H7 (cell line): ENCODE data around the gene ASF1B. TPM values are rescaled to one million over a fixed set of nuclear protein-coding genes. Genes with fewer than 3 reads are reported as not detected.
"Not testable (repeated sequence)": the region's sequence is repeated elsewhere in the genome, so short reads cannot be mapped to it uniquely, and the experiment has no call there.

ENCODE experiments used
- DNase-seq: peaks from one replicate; pipeline ENCODE4 v3.0.0; 2012
- H3K27me3 ChIP-seq: 2 replicates; pipeline ENCODE4 v1.6.0; 2011; ENCODE audit warnings: mild to moderate bottlenecking, low read length; ENCODE audit not compliant: control insufficient read depth, insufficient read depth
- H3K36me3 ChIP-seq: replicated peaks from 2 replicates; pipeline ENCODE4 v1.5.1; 2011; ENCODE audit warnings: low read length; ENCODE audit not compliant: control insufficient read depth, insufficient read depth
- H3K4me3 ChIP-seq: 2 replicates; pipeline ENCODE4 v1.5.1; 2011; ENCODE audit warnings: low read depth, mild to moderate bottlenecking, control low read depth, low read length, moderate library complexity; ENCODE audit not compliant: insufficient read depth
- total RNA-seq: library from RNA; depleted of rRNA; stranded (reverse); fragments of >200 nt; shearing (Covaris generic); gene quantifications from 2 replicates; pipeline ENCODE4 v1.2.3, GENCODE V29; 2014

The ASF1B gene
- total RNA-seq, 1 experiment from 2014 or later = 76.2 TPM

- Histone ChIP-seq H3K36me3 (peaks cover 20% of the 10 kb centered on the region), H3K4me3 (no peak overlapping the region), H3K27me3 (no peaks in the 10 kb centered on the region)
- peak; percentile 81 for DNase-seq
These were observed 13.8 kb upstream of the ASF1B start for GRCh38 chr19:14150041-14150769.

- Histone ChIP-seq H3K4me3 (peak overlapping the region; percentile 5; the same call in 1 of the 2 replicates), H3K27me3 (no peaks in the 10 kb centered on the region), H3K36me3 (peaks cover 16% of the 10 kb centered on the region)
- DNase-seq = peak; percentile 80
These were observed 13.2 kb upstream of the ASF1B start for GRCh38 chr19:14149509-14149994.

- Histone ChIP-seq H3K4me3 (peak overlapping the region; percentile 5; the same call in 1 of the 2 replicates), H3K27me3 (no peaks in the 10 kb centered on the region), H3K36me3 (peaks cover 16% of the 10 kb centered on the region)
- peak; percentile 83 for DNase-seq
These were observed 12.5 kb upstream of the ASF1B start for GRCh38 chr19:14148751-14149410.

- peak; percentile 88 for DNase-seq
- Histone ChIP-seq H3K4me3 (no peak overlapping the region), H3K27me3 (no peaks in the 10 kb centered on the region), H3K36me3 (peaks cover 14% of the 10 kb centered on the region)
These were observed 11.6 kb upstream of the ASF1B start for GRCh38 chr19:14147797-14148605.

GRCh38 chr19:14146789-14147216 is 10.4 kb upstream of the ASF1B start:
- Histone ChIP-seq H3K4me3 (no peak overlapping the region), H3K36me3 (peaks cover 4% of the 10 kb centered on the region), H3K27me3 (no peaks in the 10 kb centered on the region)
- DNase-seq = peak; percentile 32

GRCh38 chr19:14146169-14146568 is 9.8 kb upstream of the ASF1B start:
- not testable (repeated sequence) for H3K36me3 ChIP-seq, H3K27me3 ChIP-seq, H3K4me3 ChIP-seq, DNase-seq

- H3K4me3 ChIP-seq = no peak overlapping the region
- no peaks in the 10 kb centered on the region for H3K36me3 ChIP-seq
- H3K27me3 ChIP-seq = no peaks in the 10 kb centered on the region
- peak; percentile 19 for DNase-seq
These were observed 9.0 kb upstream of the ASF1B start for GRCh38 chr19:14145381-14145780.

- H3K36me3 ChIP-seq = no peaks in the 10 kb centered on the region
- no peaks in the 10 kb centered on the region for H3K27me3 ChIP-seq
- DNase-seq = no peak
- no peak overlapping the region for H3K4me3 ChIP-seq
These were observed 6.1 kb upstream of the ASF1B start for GRCh38 chr19:14142262-14143190.

GRCh38 chr19:14141041-14141440 is 4.7 kb upstream of the ASF1B start:
- no peaks in the 10 kb centered on the region for H3K27me3 ChIP-seq
- no peak for DNase-seq
- no peak overlapping the region for H3K4me3 ChIP-seq
- H3K36me3 ChIP-seq = no peaks in the 10 kb centered on the region

- Histone ChIP-seq H3K36me3 (no peaks in the 10 kb centered on the region), H3K27me3 (no peaks in the 10 kb centered on the region), H3K4me3 (no peak overlapping the region)
- DNase-seq = no peak
These were observed 3.6 kb upstream of the ASF1B start for GRCh38 chr19:14139944-14140343.

GRCh38 chr19:14138576-14139265 is 2.3 kb upstream of the ASF1B start:
- no peak for DNase-seq
- no peak overlapping the region for H3K4me3 ChIP-seq

GRCh38 chr19:14135985-14136508 is 342 bp downstream of the ASF1B start:
- no peaks in the 10 kb centered on the region for H3K36me3 ChIP-seq
- DNase-seq = peak; percentile 84
- no peaks in the 10 kb centered on the region for H3K27me3 ChIP-seq
- H3K4me3 ChIP-seq = peak overlapping the region; percentile 91

More at GRCh38 chr19:14138576-14139265, 2.3 kb upstream of the ASF1B start:
- Histone ChIP-seq H3K36me3 (no peaks in the 10 kb centered on the region), H3K27me3 (no peaks in the 10 kb centered on the region)

- no peaks in the 10 kb centered on the region for H3K27me3 ChIP-seq
- H3K4me3 ChIP-seq = peak overlapping the region; percentile 91
- no peaks in the 10 kb centered on the region for H3K36me3 ChIP-seq
- peak; percentile 38 for DNase-seq
These were observed 1.0 kb downstream of the ASF1B start for GRCh38 chr19:14135355-14135754.
